GM19099 (cell line): ENCODE data around the gene DOK6.

Experiments
- POLR2A ChIP-seq: IDR thresholded peaks from 3 replicates; pipeline ENCODE4 v1.6.1; 2011; ENCODE audit warnings: low read depth; ENCODE audit not compliant: insufficient read length; ENCODE audit errors: extremely low read depth

DOK6 gene

GRCh38 chr18:69774831-69775230, 374.1 kb downstream of the DOK6 start:
- TF ChIP-seq POLR2A = no peak

- TF ChIP-seq POLR2A = no peak
Measured at GRCh38 chr18:69777248-69777647, 376.6 kb downstream of the DOK6 start.

GRCh38 chr18:69778680-69779079, 378.0 kb downstream of the DOK6 start:
- no peak for TF ChIP-seq POLR2A

- no peak for TF ChIP-seq POLR2A
Measured at GRCh38 chr18:69780851-69781250, 380.2 kb downstream of the DOK6 start.

- TF ChIP-seq POLR2A = no peak
Measured at GRCh38 chr18:69784815-69785214, 384.1 kb downstream of the DOK6 start.

- no peak for TF ChIP-seq POLR2A
Measured at GRCh38 chr18:69785466-69785865, 384.8 kb downstream of the DOK6 start.

GRCh38 chr18:69786427-69786826, 385.7 kb downstream of the DOK6 start:
- TF ChIP-seq POLR2A = no peak

GRCh38 chr18:69787825-69788547, 387.3 kb downstream of the DOK6 start:
- TF ChIP-seq POLR2A = no peak

GRCh38 chr18:69789794-69790193, 389.1 kb downstream of the DOK6 start:
- no peak for TF ChIP-seq POLR2A

GRCh38 chr18:69790649-69791048, 390.0 kb downstream of the DOK6 start:
- no peak for TF ChIP-seq POLR2A

GRCh38 chr18:69795791-69796190, 395.1 kb downstream of the DOK6 start:
- no peak for TF ChIP-seq POLR2A

GRCh38 chr18:69804776-69805501, 404.3 kb downstream of the DOK6 start:
- no peak for TF ChIP-seq POLR2A

- no peak for TF ChIP-seq POLR2A
Measured at GRCh38 chr18:69808399-69808798, 407.7 kb downstream of the DOK6 start.

GRCh38 chr18:69813559-69813958, 412.9 kb downstream of the DOK6 start:
- TF ChIP-seq POLR2A = no peak

GRCh38 chr18:69814861-69815385, 414.2 kb downstream of the DOK6 start:
- no peak for TF ChIP-seq POLR2A

GRCh38 chr18:69817335-69817940, 416.8 kb downstream of the DOK6 start:
- no peak for TF ChIP-seq POLR2A

- no peak for TF ChIP-seq POLR2A
Measured at GRCh38 chr18:69819460-69819859, 418.8 kb downstream of the DOK6 start.

- no peak for TF ChIP-seq POLR2A
Measured at GRCh38 chr18:69820538-69820937, 419.9 kb downstream of the DOK6 start.
